ENCODE data around the gene BANF1.

The BANF1 gene

DNA sequence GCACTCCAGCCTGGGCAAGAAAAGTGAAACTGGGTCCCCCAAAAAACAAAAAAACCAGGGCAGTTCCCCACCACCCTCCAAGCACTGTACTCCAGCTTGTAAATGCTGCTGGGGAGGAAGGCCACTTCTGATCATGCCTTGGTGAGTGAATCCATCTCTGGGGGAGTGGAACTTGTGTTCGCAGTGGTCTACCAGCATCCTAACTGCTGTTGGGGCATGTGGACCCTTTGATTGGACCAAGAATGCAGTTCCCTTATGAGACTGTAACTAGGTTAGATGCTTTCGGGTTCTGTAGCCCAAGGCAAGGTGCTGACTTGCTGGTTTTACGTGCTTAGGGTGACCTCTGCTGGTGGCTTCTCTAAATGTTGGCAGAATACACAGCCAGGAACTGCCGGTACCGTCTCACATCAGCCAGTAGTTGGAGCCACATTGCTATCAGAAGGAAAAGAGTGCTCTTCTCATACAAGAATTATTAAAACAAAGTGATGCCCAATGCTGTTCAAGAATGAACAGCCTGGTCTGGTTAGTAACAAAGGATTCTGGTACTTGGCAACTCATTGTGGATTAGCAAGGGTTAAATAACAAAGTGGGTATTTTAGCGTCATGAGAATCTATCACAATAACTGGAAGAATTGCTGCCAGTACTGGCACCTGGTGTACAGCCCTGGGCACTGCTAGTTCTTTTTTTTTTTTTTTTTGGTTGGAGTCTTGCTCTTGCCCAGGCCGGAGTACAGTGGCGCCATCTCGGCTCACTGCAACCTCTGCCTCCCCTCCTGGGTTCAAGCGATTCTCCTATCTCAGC is 13.3 kb upstream of the BANF1 start:
- H3K4me3 ChIP-seq (ENCODE audit: low read length) = no peak overlapping the region
- peak; percentile 90 for TF ChIP-seq CTCF (conservative IDR thresholded peaks at IDR 0.05; ENCODE audit: low read length)
- peak; percentile 94 for DNase-seq (ENCODE audit: low read depth)

DNA sequence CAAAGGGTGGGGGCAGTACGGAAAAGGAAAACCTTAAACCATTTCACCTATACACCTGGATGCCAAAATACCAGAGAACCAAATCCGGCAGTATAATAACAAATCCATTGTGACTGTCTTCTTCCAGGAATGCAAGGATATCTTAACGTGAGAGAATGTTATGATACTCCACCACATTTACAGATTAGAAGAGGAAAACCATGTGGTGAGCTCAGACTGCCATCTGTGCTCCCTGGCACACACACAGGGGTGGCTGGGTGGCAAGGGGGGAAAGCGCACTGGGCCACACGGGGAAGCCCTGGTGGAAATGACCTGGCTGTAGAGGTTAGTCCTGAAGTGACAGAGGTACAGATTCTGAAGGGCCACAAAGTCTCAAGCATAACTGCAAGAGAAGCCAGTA is 10.2 kb upstream of the BANF1 start:
- DNase-seq (ENCODE audit: low read depth) = no peak
- no peak for TF ChIP-seq CTCF (conservative IDR thresholded peaks at IDR 0.05; ENCODE audit: low read length)
- H3K4me3 ChIP-seq (ENCODE audit: low read length) = no peak overlapping the region

DNA sequence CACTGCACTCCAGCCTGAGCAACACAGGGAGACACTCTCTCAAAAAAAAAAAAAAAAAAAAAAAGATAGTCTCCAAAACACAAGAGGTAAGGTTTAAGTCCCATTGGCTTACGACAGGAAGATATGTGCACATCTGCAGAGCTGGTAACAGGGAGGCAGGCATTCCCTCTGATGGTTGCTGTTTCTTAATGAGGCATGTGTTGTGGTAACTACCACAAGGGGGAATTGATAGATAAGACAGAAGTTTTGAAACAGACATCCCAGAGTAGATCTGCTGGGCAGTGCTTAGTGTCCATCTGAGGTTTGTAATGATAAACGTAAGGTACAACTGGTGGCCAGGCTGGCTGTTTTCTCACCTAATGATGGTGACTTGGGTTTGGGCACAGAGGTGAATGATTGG is 5.0 kb upstream of the BANF1 start:
- DNase-seq (ENCODE audit: low read depth) = no peak
- H3K4me3 ChIP-seq (ENCODE audit: low read length) = no peak overlapping the region
- TF ChIP-seq CTCF (conservative IDR thresholded peaks at IDR 0.05; ENCODE audit: low read length) = no peak

DNA sequence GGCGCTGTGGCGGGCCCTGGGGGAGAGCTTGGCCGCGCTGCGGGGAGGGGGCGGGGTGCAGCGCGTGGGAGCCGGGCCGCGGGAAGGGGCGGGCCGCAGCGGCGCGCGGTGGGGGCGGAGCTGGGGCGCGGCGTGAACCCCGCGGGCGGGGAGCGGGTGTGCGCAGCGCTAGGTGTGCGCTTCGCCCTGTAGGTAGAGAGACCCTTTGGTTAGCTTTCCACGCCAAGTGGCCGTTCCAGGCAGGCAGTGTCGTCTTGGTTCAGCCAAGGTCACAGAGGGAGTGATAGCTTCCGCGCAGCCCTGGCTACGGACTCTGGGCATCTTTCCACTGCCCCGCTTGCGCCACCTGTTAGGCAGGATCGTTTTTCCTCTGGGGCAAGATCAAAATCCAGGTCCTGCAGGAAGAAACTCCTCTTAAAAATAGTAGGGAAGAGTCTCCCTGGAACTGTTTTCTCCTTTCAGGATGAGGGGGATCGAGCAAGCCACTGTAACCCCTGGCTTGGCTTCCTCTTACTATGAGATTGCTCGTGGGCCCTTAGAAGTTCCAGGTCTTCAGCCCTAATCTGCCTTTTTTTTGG is 434 bp downstream of the BANF1 start:
- TF ChIP-seq CTCF (conservative IDR thresholded peaks at IDR 0.05; ENCODE audit: low read length) = peak; percentile 32
- H3K4me3 ChIP-seq (ENCODE audit: low read length) = peak overlapping the region; percentile 97
- peak; percentile 44 for DNase-seq (ENCODE audit: low read depth)

DNA sequence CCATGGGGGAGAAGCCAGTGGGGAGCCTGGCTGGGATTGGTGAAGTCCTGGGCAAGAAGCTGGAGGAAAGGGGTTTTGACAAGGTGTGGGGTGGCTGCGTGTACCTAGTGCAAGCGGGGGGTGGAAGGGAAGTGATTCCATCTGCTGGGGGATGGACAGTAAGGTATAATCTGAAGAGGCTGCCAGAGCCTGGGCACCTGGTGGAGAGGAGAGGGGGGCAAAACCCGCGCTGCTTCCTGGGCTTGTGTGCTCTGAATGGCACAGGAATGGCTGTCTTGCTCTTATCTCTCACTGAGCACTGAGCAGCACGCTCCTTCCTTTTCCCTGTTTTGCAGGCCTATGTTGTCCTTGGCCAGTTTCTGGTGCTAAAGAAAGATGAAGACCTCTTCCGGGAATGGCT is 988 bp downstream of the BANF1 start:
- no peak for TF ChIP-seq CTCF (conservative IDR thresholded peaks at IDR 0.05; ENCODE audit: low read length)
- no peak for DNase-seq (ENCODE audit: low read depth)
- H3K4me3 ChIP-seq (ENCODE audit: low read length) = peak overlapping the region; percentile 97

DNA sequence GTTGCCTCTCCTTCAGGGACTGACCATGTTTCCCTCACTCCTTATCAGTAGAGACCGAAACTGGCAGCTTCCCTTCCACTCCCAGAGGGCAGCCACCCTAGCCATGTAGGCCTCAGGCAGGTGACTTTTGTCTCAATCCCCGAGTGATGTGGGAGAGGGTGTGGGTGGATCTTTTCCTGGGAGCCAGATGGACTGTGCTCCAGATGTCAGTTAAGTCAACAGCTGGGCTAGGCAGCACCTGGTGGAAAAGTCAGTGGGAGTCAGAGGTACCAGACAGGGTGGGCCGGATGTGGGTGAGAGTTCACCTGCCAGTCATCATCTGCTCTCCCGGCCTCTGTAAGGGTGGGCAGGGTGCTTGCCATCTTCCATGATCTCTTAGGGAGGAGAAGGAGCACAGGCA is 1.9 kb downstream of the BANF1 start:
- TF ChIP-seq CTCF (conservative IDR thresholded peaks at IDR 0.05; ENCODE audit: low read length) = no peak
- no peak overlapping the region for H3K4me3 ChIP-seq (ENCODE audit: low read length)
- no peak for DNase-seq (ENCODE audit: low read depth)

Data from AG10803 (cell line).